ENCODE data around the gene AGBL2.
A peak's percentile ranks its signal among the peaks of the same experiment; 100 is the strongest.

DNA sequence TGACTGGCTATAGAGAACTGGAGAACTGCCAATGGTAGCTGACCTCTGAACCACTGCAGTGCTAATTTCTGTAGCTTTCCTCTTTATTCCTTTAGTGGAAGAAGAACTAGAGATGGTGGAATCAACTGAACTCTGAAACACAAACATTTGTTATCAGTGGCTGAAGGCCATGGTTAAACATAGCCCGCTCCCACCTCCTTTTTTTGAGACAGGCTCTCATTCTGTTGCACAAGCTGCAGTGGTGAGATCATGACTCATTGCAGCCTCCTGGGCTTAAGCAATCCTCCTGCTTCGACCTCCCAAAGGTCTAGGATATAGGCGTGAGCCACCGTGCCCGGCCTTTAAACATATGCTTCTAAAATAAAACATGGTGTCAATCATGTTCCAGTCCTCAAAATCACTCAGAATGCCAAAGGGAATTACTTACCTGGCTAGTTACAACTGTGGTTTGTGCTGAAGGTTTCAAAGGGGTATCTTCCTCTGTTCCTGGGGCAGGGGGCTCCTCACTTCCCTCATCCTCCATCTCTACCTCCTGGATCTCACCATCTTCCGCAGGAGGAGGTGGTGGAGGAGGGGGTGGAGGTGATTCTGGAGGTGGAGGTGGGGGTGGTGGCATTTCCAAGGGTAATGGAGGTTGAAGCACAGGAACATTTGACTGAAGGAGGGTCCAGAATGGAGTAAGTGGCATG lies 9.0 kb upstream of the AGBL2 start:
- TF ChIP-seq E2F1 (CRISPR knock-in tag; IDR thresholded peaks at IDR 0.05) (no peak), CBFB (CRISPR knock-in tag; IDR thresholded peaks at IDR 0.05) (no peak), MED1 (CRISPR knock-in tag; IDR thresholded peaks at IDR 0.05; ENCODE audit: borderline replicate concordance) (no peak), TBP (optimal IDR thresholded peaks at IDR 0.05; ENCODE audit: low read depth, low read length) (no peak), POLR2A (conservative IDR thresholded peaks at IDR 0.05) (no peak), MEF2D (tag; conservative IDR thresholded peaks at IDR 0.05; ENCODE audit: low read depth) (no peak), GATAD2B (IDR thresholded peaks at IDR 0.05; ENCODE audit: borderline replicate concordance) (no peak), JUND (IDR thresholded peaks at IDR 0.05; ENCODE audit: borderline replicate concordance, low read depth, low read length) (peak; percentile 64; the same call in 1 of the 2 replicates), JUND (tag; IDR thresholded peaks at IDR 0.05; ENCODE audit: borderline replicate concordance, low read depth, low read length) (peak; percentile 26; the same call in 1 of the 3 replicates), ZNF253 (CRISPR knock-in tag; conservative IDR thresholded peaks at IDR 0.05) (no peak), MYNN (IDR thresholded peaks at IDR 0.05) (no peak), MYNN (CRISPR knock-in tag; IDR thresholded peaks at IDR 0.05) (no peak), ZNF121 (CRISPR knock-in tag; conservative IDR thresholded peaks at IDR 0.05) (no peak), ZNF707 (CRISPR knock-in tag; conservative IDR thresholded peaks at IDR 0.05) (no peak)
- TF ChIP-seq, protein P1, sequence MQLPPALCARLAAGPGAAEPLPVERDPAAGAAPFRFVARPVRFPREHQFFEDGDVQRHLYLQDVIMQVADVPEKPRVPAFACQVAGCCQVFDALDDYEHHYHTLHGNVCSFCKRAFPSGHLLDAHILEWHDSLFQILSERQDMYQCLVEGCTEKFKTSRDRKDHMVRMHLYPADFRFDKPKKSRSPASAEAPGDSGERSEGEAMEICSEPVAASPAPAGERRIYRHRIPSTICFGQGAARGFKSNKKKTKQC (CRISPR knock-in tag; IDR thresholded peaks at IDR 0.05) = no peak
- TF ChIP-seq, protein P2, sequence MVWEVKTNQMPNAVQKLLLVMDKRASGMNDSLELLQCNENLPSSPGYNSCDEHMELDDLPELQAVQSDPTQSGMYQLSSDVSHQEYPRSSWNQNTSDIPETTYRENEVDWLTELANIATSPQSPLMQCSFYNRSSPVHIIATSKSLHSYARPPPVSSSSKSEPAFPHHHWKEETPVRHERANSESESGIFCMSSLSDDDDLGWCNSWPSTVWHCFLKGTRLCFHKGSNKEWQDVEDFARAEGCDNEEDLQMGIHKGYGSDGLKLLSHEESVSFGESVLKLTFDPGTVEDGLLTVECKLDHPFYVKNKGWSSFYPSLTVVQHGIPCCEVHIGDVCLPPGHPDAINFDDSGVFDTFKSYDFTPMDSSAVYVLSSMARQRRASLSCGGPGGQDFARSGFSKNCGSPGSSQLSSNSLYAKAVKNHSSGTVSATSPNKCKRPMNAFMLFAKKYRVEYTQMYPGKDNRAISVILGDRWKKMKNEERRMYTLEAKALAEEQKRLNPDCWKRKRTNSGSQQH (CRISPR knock-in tag; IDR thresholded peaks at IDR 0.05) = no peak

Data from K562 (cell line).